WI38 (cell line): Measurements from ENCODE around the gene PCA3.

Experiments
- H3K4me3 ChIP-seq: 2 replicates; pipeline ENCODE4 v1.5.1; 2011; ENCODE audit warnings: low read depth, mild to moderate bottlenecking, control low read depth, low read length
- TF ChIP-seq, protein P1 (sequence below): IDR thresholded peaks from 2 replicates; pipeline ENCODE4 v1.5.1; 2012; ENCODE audit warnings: low read depth, mild to moderate bottlenecking, control low read depth, low read length

PCA3 gene

DNA sequence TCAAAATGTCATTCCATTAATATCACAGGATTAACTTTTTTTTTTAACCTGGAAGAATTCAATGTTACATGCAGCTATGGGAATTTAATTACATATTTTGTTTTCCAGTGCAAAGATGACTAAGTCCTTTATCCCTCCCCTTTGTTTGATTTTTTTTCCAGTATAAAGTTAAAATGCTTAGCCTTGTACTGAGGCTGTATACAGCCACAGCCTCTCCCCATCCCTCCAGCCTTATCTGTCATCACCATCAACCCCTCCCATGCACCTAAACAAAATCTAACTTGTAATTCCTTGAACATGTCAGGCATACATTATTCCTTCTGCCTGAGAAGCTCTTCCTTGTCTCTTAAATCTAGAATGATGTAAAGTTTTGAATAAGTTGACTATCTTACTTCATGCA lies 20.6 kb downstream of the PCA3 start:
- TF ChIP-seq, protein P1, sequence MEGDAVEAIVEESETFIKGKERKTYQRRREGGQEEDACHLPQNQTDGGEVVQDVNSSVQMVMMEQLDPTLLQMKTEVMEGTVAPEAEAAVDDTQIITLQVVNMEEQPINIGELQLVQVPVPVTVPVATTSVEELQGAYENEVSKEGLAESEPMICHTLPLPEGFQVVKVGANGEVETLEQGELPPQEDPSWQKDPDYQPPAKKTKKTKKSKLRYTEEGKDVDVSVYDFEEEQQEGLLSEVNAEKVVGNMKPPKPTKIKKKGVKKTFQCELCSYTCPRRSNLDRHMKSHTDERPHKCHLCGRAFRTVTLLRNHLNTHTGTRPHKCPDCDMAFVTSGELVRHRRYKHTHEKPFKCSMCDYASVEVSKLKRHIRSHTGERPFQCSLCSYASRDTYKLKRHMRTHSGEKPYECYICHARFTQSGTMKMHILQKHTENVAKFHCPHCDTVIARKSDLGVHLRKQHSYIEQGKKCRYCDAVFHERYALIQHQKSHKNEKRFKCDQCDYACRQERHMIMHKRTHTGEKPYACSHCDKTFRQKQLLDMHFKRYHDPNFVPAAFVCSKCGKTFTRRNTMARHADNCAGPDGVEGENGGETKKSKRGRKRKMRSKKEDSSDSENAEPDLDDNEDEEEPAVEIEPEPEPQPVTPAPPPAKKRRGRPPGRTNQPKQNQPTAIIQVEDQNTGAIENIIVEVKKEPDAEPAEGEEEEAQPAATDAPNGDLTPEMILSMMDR = no peak
- H3K4me3 ChIP-seq = no peak overlapping the region

DNA sequence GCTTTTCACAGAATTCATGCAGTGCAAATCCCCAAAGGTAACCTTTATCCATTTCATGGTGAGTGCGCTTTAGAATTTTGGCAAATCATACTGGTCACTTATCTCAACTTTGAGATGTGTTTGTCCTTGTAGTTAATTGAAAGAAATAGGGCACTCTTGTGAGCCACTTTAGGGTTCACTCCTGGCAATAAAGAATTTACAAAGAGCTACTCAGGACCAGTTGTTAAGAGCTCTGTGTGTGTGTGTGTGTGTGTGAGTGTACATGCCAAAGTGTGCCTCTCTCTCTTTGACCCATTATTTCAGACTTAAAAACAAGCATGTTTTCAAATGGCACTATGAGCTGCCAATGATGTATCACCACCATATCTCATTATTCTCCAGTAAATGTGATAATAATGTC lies 21.3 kb downstream of the PCA3 start:
- H3K4me3 ChIP-seq = no peak overlapping the region
- TF ChIP-seq, protein P1 = no peak

DNA sequence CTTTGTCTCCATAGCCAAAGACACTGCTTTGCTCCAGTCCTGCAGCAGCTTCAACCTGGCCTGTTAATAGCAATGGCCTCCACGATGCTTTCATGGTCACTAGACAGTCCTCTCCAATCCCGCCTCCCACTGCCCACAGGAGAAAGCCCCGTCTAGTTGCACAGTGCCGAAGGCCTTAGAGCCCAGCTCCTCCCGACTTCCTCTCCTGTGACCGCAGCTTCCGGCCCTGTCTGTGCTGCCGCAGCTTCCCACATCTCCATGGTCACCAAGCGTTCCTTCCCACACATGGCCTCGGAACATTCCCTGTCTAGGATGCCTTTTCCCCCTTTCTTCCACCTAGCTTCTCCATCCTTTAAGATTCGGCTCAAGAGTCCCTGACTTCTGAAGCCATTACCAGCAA lies 23.4 kb downstream of the PCA3 start:
- TF ChIP-seq, protein P1 = no peak
- H3K4me3 ChIP-seq = no peak overlapping the region

DNA sequence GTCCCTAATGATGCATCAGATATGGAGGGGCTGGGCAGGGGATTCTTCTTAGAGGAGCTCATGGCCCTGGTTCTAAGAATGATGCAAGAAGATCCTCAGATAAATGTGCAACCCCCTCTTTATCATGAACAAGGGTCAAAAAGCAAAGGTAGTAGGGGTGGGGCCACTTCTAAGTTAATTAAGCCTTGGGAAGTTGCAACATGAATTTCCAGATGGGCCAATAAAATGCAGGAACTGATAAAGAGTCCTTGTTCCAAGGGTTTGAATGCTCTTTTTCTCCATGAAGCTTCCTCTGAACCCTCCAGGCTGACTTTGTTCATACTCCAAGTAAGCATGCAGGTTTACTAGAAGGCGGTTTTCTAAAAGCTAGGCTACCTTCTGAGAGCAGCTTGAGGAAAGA lies 25.6 kb downstream of the PCA3 start:
- TF ChIP-seq, protein P1 = no peak
- no peak overlapping the region for H3K4me3 ChIP-seq

DNA sequence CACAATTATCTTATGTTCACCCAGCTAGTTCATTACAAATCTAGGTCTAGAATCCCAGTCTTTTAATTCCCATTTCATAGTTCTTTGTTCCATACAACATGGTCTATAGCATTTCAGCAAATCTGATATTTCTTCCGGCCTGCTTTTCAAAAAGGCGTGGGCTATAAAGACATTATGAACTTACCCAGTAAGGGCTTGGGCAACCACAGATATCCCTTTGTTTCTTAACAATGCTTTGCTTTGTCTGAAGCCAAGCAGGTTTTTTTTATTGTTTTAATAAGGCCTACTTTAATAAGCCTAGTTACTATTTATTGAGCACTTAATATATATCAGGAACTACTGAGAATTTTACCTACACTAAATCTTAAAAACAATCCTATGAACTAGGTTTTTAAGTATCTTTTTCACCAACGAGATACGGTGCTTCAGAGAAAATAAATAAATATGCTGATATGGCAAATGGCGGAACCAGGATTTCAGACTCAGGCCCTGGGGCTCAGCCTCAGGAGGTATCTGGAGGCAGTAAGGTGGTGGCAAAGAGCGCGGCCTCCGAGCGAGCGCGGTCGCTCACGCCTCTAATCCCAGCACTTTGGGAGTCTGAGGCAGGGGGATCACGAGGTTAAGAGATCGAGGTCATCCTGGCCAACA lies 29.7 kb downstream of the PCA3 start:
- no peak overlapping the region for H3K4me3 ChIP-seq
- TF ChIP-seq, protein P1 = no peak

DNA sequence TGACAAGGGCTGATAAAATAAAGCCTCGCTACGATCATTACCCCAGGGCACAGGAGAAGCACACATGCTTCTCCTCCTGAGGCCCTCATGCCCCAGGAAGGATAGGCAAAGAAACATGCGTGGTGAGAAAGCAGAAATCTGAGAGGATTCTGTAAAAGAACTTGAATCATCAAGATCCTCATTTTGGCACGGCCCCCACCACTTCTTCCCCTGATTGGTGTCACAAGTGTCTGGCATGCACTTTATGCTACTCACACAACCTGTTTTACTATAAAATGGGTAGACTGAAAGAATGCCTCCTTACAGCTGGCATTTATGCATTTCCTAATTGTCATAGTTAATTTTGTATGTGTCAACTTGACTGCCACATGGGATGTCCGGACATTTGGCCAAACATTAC lies 32.1 kb downstream of the PCA3 start:
- no peak overlapping the region for H3K4me3 ChIP-seq
- TF ChIP-seq, protein P1 = no peak

DNA sequence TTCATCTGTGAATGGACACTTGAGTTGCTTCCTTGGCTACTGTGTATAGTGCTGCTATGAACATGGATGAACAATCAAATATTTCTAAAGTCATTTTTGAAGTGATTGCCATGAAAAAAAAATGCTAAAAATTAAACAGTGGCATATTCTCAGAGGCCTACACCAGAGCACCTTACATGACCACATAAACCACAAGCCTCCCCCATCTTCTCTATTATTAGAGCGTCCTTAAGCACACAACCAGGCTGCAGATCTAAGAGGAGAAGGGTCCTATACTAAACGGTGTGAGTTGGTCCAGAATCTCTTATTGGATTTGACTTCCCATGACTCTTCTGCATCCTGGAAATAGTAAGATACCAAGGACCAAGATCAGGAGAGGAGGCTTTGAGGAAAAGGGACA lies 34.3 kb downstream of the PCA3 start:
- no peak overlapping the region for H3K4me3 ChIP-seq
- TF ChIP-seq, protein P1 = no peak
